H1 (cell line): ENCODE measurements around the gene WDR59. TPM values are rescaled to one million over a fixed set of nuclear protein-coding genes. Genes with fewer than 3 reads are reported as not detected.
A peak's percentile ranks its signal among the peaks of the same experiment; 100 is the strongest.

Source experiments
- CTCF ChIA-PET: fragments of 300-600 bp; sonication (Branson Sonifier 250); formaldehyde crosslinking; loops from one replicate; lab custom pipeline; 2021; ENCODE audit not compliant: partially characterized antibody; lab: Charles Lee
- POLR2A ChIA-PET: fragments of 300-600 bp; sonication (Branson Sonifier 250); formaldehyde crosslinking; loops from one replicate; lab custom pipeline; 2021; ENCODE audit warnings: inconsistent platforms; ENCODE audit not compliant: partially characterized antibody; lab: Charles Lee
- DNase-seq, 2 experiments: peaks; one replicate each; pipeline versions ENCODE4 v3.0.0 to v3.0.0-alpha.2; 2010 to 2022; ENCODE audit warnings: low spot score in 2 of 2, low read depth in 1 of 2, mixed read lengths in 1 of 2
- FAIRE-seq: peaks from 2 replicates; lab custom pipeline; 2011; peaks lifted over from hg19 to GRCh38; lab: Jason Lieb, UNC
- H2AFZ ChIP-seq: 2 replicates; pipeline ENCODE4 v1.8.1; 2012; ENCODE audit warnings: low read length, inconsistent platforms
- H2AK5ac ChIP-seq: 2 replicates; pipeline ENCODE4 v1.6.1; 2013; ENCODE audit warnings: low read depth, low read length
- H2BK120ac ChIP-seq: replicated peaks from 2 replicates; pipeline ENCODE3; 2013; ENCODE audit warnings: low read depth, low read length, inconsistent platforms
- H2BK12ac ChIP-seq: 2 replicates; pipeline ENCODE4 v1.6.1; 2013; ENCODE audit warnings: low read depth, low read length
- H2BK15ac ChIP-seq: 2 replicates; pipeline ENCODE4 v1.6.1; 2013; ENCODE audit warnings: low read length
- H2BK20ac ChIP-seq: 2 replicates; pipeline ENCODE4 v1.6.1; 2013; ENCODE audit warnings: low read length
- H2BK5ac ChIP-seq: 2 replicates; pipeline ENCODE4 v1.6.1; 2013; ENCODE audit warnings: low read depth, low read length
- H3K14ac ChIP-seq: 2 replicates; pipeline ENCODE4 v1.6.1; 2013; ENCODE audit warnings: inconsistent platforms; ENCODE audit not compliant: insufficient read length
- H3K18ac ChIP-seq: 2 replicates; pipeline ENCODE4 v1.6.1; 2013; ENCODE audit warnings: low read length; ENCODE audit errors: extremely low read depth
- H3K23ac ChIP-seq: 2 replicates; pipeline ENCODE4 v1.6.1; 2013; ENCODE audit warnings: inconsistent platforms; ENCODE audit not compliant: insufficient read length
- H3K23me2 ChIP-seq: 2 replicates; pipeline ENCODE4 v1.6.1; 2013; ENCODE audit warnings: low read depth, low read length
- H3K27ac ChIP-seq: 2 replicates; pipeline ENCODE4 v1.6.1; 2011; ENCODE audit warnings: low read depth, low read length, inconsistent platforms
- H3K27me3 ChIP-seq, 4 experiments: replicated peaks in 1 of 4; 1 replicate in 1 of 4; 2 replicates in 3 of 4; pipeline versions ENCODE4 v1.6.1 to v1.8.1; 2011 to 2013; ENCODE audit warnings: low read length in 3 of 4, mild to moderate bottlenecking in 3 of 4, inconsistent platforms in 2 of 4, mixed read lengths in 2 of 4, moderate library complexity in 1 of 4; ENCODE audit not compliant: control insufficient read depth in 3 of 4, insufficient read depth in 3 of 4; ENCODE audit errors: extremely low read depth in 1 of 4
- H3K36me3 ChIP-seq, 4 experiments: 2 replicates each; pipeline versions ENCODE4 v1.6.1 to v1.8.1; 2011 to 2013; ENCODE audit warnings: mild to moderate bottlenecking in 4 of 4, low read length in 3 of 4, moderate library complexity in 2 of 4, control low read depth in 1 of 4, inconsistent platforms in 1 of 4; ENCODE audit not compliant: insufficient read depth in 4 of 4, control insufficient read depth in 2 of 4
- H3K4ac ChIP-seq: replicated peaks from 2 replicates; pipeline ENCODE3; 2013; ENCODE audit warnings: low read length, low read depth, mixed read lengths, inconsistent platforms; ENCODE audit not compliant: insufficient read length
- H3K4me1 ChIP-seq, 4 experiments: replicated peaks in 1 of 4; 1 replicate in 1 of 4; 2 replicates in 3 of 4; pipeline versions ENCODE4 v1.6.1 to v1.8.1; 2011 to 2013; ENCODE audit warnings: low read length in 3 of 4, inconsistent platforms in 2 of 4, mixed read lengths in 1 of 4; ENCODE audit not compliant: insufficient read depth in 4 of 4, control insufficient read depth in 3 of 4
- H3K4me2 ChIP-seq, 2 experiments: 2 replicates each; pipeline versions ENCODE4 v1.6.1 to v1.8.1; 2011 to 2013; ENCODE audit warnings: low read depth in 2 of 2, low read length in 2 of 2, control low read depth in 1 of 2, inconsistent platforms in 1 of 2, mild to moderate bottlenecking in 1 of 2; ENCODE audit not compliant: insufficient read depth in 1 of 2
- H3K4me3 ChIP-seq, 4 experiments: fragments of 200-600, 300-600 bp in 1 of 4; sonication (generic), shearing (Covaris generic), sonication (Bioruptor Twin) in 1 of 4; 2 replicates each; pipeline versions ENCODE4 v1.5.1 to v1.8.1; 2011 to 2016; ENCODE audit warnings: low read length in 4 of 4, low read depth in 3 of 4, control low read depth in 2 of 4, inconsistent platforms in 2 of 4, mild to moderate bottlenecking in 2 of 4, mixed read lengths in 1 of 4, moderate library complexity in 1 of 4; ENCODE audit not compliant: insufficient read depth in 2 of 4; ENCODE audit errors: extremely low read depth in 1 of 4
- H3K56ac ChIP-seq: replicated peaks from 2 replicates; pipeline ENCODE3; 2013; ENCODE audit warnings: low read depth, mild to moderate bottlenecking, mixed read lengths, low read length, inconsistent platforms; ENCODE audit not compliant: insufficient read length
- H3K79me1 ChIP-seq: 2 replicates; pipeline ENCODE4 v1.6.1; 2013; ENCODE audit warnings: low read depth, low read length, control low read depth
- H3K79me2 ChIP-seq, 2 experiments: 2 replicates each; pipeline versions ENCODE4 v1.6.1 to v1.8.1; 2012 to 2013; ENCODE audit warnings: low read length in 2 of 2, mild to moderate bottlenecking in 2 of 2, inconsistent platforms in 1 of 2; ENCODE audit not compliant: insufficient read depth in 2 of 2, control insufficient read depth in 1 of 2
- H3K9ac ChIP-seq, 4 experiments: replicated peaks in 1 of 4; 1 replicate in 1 of 4; 2 replicates in 3 of 4; pipeline versions ENCODE4 v1.6.1 to v1.8.1; 2011 to 2013; ENCODE audit warnings: low read depth in 3 of 4, low read length in 3 of 4, control low read depth in 2 of 4, mild to moderate bottlenecking in 2 of 4, moderate library complexity in 2 of 4, inconsistent platforms in 1 of 4; ENCODE audit errors: extremely low read depth in 1 of 4
- H3K9me3 ChIP-seq, 2 experiments: 2 replicates each; pipeline versions ENCODE4 v1.6.1 to v1.8.1; 2012 to 2013; ENCODE audit warnings: mild to moderate bottlenecking in 2 of 2, moderate library complexity in 2 of 2, control low read depth in 1 of 2, inconsistent platforms in 1 of 2, low read depth in 1 of 2, low read length in 1 of 2, mixed read lengths in 1 of 2; ENCODE audit not compliant: insufficient read depth in 2 of 2
- H4K20me1 ChIP-seq, 2 experiments: replicated peaks in 1 of 2; 2 replicates each; pipeline versions ENCODE3 to v1.8.1; 2011 to 2013; ENCODE audit warnings: inconsistent platforms in 2 of 2, low read length in 2 of 2, mild to moderate bottlenecking in 1 of 2; ENCODE audit not compliant: insufficient read depth in 2 of 2, control insufficient read depth in 1 of 2
- H4K5ac ChIP-seq: 2 replicates; pipeline ENCODE4 v1.6.1; 2013; ENCODE audit warnings: low read length, low read depth, mixed read lengths, inconsistent platforms; ENCODE audit not compliant: insufficient read length
- H4K8ac ChIP-seq: 2 replicates; pipeline ENCODE4 v1.8.0; 2013; ENCODE audit warnings: mild to moderate bottlenecking, moderate library complexity, low read length, inconsistent platforms; ENCODE audit not compliant: insufficient read depth; ENCODE audit errors: extremely low read depth
- H4K91ac ChIP-seq: replicated peaks from 2 replicates; pipeline ENCODE3; 2013; ENCODE audit warnings: low read length, mixed read lengths, inconsistent platforms; ENCODE audit not compliant: insufficient read length
- KDM4A ChIP-seq: IDR thresholded peaks from one replicate; pipeline ENCODE4 v1.7.1; 2012; ENCODE audit warnings: low read depth, mild to moderate bottlenecking, moderate library complexity, low read length, inconsistent platforms; ENCODE audit not compliant: severe bottlenecking
- NRF1 ChIP-seq: IDR thresholded peaks from 2 replicates; pipeline ENCODE4 v1.6.1; 2011; ENCODE audit warnings: mild to moderate bottlenecking, low read depth, low read length, improper control_type of control experiment
- POLR2A ChIP-seq, 2 experiments: IDR thresholded peaks; 1 replicate in 1 of 2; 2 replicates in 1 of 2; pipeline ENCODE4 v1.6.1; 2011; ENCODE audit warnings: low read depth in 2 of 2, low read length in 2 of 2, mild to moderate bottlenecking in 2 of 2; ENCODE audit errors: control extremely low read depth in 1 of 2
- RAD21 ChIP-seq, 2 experiments: IDR thresholded peaks in 1 of 2; conservative IDR thresholded peaks in 1 of 2; 2 replicates each; pipeline ENCODE4 v1.6.1; 2011; ENCODE audit warnings: low read depth in 2 of 2, low read length in 2 of 2, improper control_type of control experiment in 1 of 2, inconsistent platforms in 1 of 2, mild to moderate bottlenecking in 1 of 2, moderate library complexity in 1 of 2
- RBBP5 ChIP-seq: IDR thresholded peaks from 2 replicates; pipeline ENCODE4 v1.7.1; 2012; ENCODE audit warnings: low read depth, mild to moderate bottlenecking, inconsistent platforms, low read length, moderate library complexity, borderline replicate concordance
- RNF2 ChIP-seq: fragments of 200-900, 300-1000 bp; sonication (generic); IDR thresholded peaks from 2 replicates; pipeline ENCODE4 v1.7.1; 2016; ENCODE audit warnings: borderline replicate concordance, low read depth, mild to moderate bottlenecking, antibody characterized with exemption, low read length; ENCODE audit not compliant: poor library complexity, severe bottlenecking; ENCODE audit errors: missing control alignments
- SP1 ChIP-seq: IDR thresholded peaks from 2 replicates; pipeline ENCODE4 v1.6.1; 2011; ENCODE audit warnings: low read depth, low read length
- WGBS, 2 experiments: shearing (Covaris generic) in 1 of 2; methylation state at CpG; one replicate each; pipeline versions ENCODE4 v1.1.6 to v1.1.7; 2013 to 2015; ENCODE audit warnings: low lambda C conversion rate in 2 of 2, mixed read lengths in 2 of 2, inconsistent platforms in 1 of 2, low coverage in 1 of 2, missing lambda C conversion rate in 1 of 2; ENCODE audit not compliant: insufficient replicate concordance in 2 of 2, insufficient coverage in 1 of 2, insufficient read length in 1 of 2; ENCODE audit errors: extremely low coverage in 1 of 2, missing lambda C conversion rate in 1 of 2; 5-methylcytosine and 5-hydroxymethylcytosine counted together
- polyA plus RNA-seq, 7 experiments: library from polyadenylated mRNA; depleted of rRNA in 3 of 7; stranded (reverse) in 5 of 7; unstranded in 2 of 7; fragments of >200 nt in 5 of 7; fragments of 200-250 nt in 2 of 7; gene quantifications; 1 replicate in 5 of 7; 2 replicates in 1 of 7; 4 replicates in 1 of 7; pipeline versions ENCODE4 v1.2.1 to v1.2.3, GENCODE V29; 2011 to 2013; ENCODE audit warnings: missing spikeins in 2 of 7, mixed read lengths in 2 of 7
- total RNA-seq: library from RNA; stranded (reverse); fragmentation: NEBNext Ultra II Directional; extraction: Animal tissue kit (Norgen Biotek cat#: 25700); gene quantifications from 2 replicates; pipeline ENCODE4 v1.2.1, GENCODE V29; 2021

Gene WDR59
- total and polyA plus RNA-seq, 2 of the 8 experiments (the other 6 are each of a cell fraction or from before 2014, with no cell fraction given): 84.2 to 124 TPM

DNA sequence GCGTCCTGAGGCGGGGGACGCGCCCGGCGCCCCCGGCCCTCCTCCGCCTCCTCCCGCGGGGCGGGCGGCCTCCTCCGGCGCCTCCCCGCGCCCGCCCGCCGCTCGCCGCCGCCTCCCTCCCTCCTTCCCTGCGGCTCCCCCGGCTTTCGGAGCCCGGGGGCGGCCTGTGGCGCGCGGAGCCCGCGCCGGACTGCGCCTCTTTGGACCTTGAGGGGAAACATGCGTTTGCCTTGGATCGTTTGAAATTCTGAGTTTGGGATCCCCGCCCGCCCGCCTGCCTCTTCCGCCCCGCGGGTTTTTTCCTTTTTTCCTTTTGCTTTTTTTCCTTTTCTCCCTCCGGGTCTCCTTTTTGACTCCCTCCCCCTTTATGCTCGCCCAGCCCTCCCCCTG lies 14.3 kb upstream of the WDR59 start:
- H2AFZ ChIP-seq: no peak overlapping the region
- POLR2A ChIA-PET: interaction anchor here (1.5 to 7.8 kb wide), 2 partner anchors 14 to 111 kb away, joined by 3 to 62 read pairs; partner anchors contain the start of gene WDR59
- no peak overlapping the region for H4K8ac ChIP-seq

More for the DNA sequence above, 14.3 kb upstream of the WDR59 start:
- CTCF ChIA-PET: interaction anchor here (1.3 to 9.3 kb wide), 4 partner anchors 12 to 116 kb away, joined by 7 to 171 read pairs (median 22); partner anchors contain the start of genes LDHD and WDR59
- peak overlapping the region; percentile 67; the same call in 1 of the 2 replicates for H3K27ac ChIP-seq
- DNase-seq: no peak
- peaks cover 20 to 26% of the 10 kb centered on the region in 2 experiments for H4K20me1 ChIP-seq
- TF ChIP-seq SP1 (no peak), NRF1 (no peak), RAD21 (IDR thresholded peaks at IDR 0.05 in 1 of 2, conservative IDR thresholded peaks at IDR 0.05 in 1 of 2; ENCODE audit: low read depth in 2 of 2, low read length in 2 of 2) (no peak), RNF2 (no peak), KDM4A (peak; percentile 42), POLR2A (IDR thresholded peaks at IDR 0.05; ENCODE audit: control extremely low read depth in 1 of 2, low read depth in 2 of 2, low read length in 2 of 2) (peak in 1 of 2 experiments; percentile 15; a peak in 1 of 3 replicates), RBBP5 (0 out of 2 replicates have a peak, but pooled peaks have one; percentile 35)
- peaks cover 9% of the 10 kb centered on the region for H3K79me1 ChIP-seq
- H4K5ac ChIP-seq: no peak overlapping the region
- no peaks in the 10 kb centered on the region for H3K36me3 ChIP-seq
- H3K23me2 ChIP-seq: peaks cover 9% of the 10 kb centered on the region
- no peak overlapping the region for H3K23ac ChIP-seq
- H2BK15ac ChIP-seq: no peak overlapping the region
- H3K4me2 ChIP-seq: peak overlapping the region; percentile 84
- FAIRE-seq: no peak
- H3K18ac ChIP-seq: no peak overlapping the region; the same call in 1 of the 2 replicates
- peak overlapping the region; percentile 56 to 90 (median 70) for H3K4me3 ChIP-seq
- H3K4me1 ChIP-seq: peaks cover 2 to 15% (median 12%) of the 10 kb centered on the region in 4 experiments; a peak in 6 of 7 replicates
- no CpG with 5 or more reads among the region's 44 CpGs for WGBS, 2 experiments
- no peak overlapping the region for H2BK12ac ChIP-seq
- H2BK120ac ChIP-seq: no peak overlapping the region
- no peak overlapping the region for H2BK5ac ChIP-seq
- H3K79me2 ChIP-seq: peaks cover 29 to 45% of the 10 kb centered on the region in 2 experiments
- H4K91ac ChIP-seq: no peak overlapping the region
- H3K9ac ChIP-seq: peak overlapping the region in 3 of 4 experiments; percentile 48 to 94 (median 69); a peak in 5 of 7 replicates
- H3K27me3 ChIP-seq: no peaks in the 10 kb centered on the region; a peak in 1 of 7 replicates
- no peak overlapping the region for H3K14ac ChIP-seq
- no peaks in the 10 kb centered on the region for H3K9me3 ChIP-seq
- H3K56ac ChIP-seq: no peak overlapping the region
- no peak overlapping the region for H2BK20ac ChIP-seq
- no peak overlapping the region for H3K4ac ChIP-seq
- no peak overlapping the region for H2AK5ac ChIP-seq
